C4-2B (cell line): ENCODE data around the gene ARPC4.

Source experiments
- ZFX ChIP-seq: fragments of 450-650 bp; IDR thresholded peaks from 2 replicates; pipeline ENCODE4 v1.6.1; 2017
- TF ChIP-seq, protein P1 (sequence below): fragments of 450-650 bp; conservative IDR thresholded peaks from 2 replicates; pipeline ENCODE4 v1.5.1; 2017; ENCODE audit warnings: mild to moderate bottlenecking

DNA sequence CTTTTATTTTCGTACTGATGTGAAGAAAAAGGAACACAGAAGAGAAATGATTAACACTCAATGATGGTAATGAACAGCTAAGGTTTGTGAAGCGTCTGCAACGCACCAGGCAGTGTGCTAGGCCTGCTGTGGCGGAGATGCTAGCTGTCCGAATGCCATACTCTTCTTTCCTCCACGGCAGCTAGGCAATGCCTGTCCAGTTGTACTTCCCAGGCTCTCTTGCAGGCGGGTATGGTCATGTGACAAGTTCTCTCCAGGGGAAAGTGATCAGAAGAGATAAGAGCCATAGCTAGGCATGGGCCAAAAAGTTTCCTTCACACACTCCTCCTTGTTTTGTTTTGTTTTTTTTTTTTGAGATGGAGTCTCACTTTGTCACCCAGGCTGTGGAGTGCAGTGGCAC, 7.3 kb upstream of the ARPC4 start:
- TF ChIP-seq, protein P1, sequence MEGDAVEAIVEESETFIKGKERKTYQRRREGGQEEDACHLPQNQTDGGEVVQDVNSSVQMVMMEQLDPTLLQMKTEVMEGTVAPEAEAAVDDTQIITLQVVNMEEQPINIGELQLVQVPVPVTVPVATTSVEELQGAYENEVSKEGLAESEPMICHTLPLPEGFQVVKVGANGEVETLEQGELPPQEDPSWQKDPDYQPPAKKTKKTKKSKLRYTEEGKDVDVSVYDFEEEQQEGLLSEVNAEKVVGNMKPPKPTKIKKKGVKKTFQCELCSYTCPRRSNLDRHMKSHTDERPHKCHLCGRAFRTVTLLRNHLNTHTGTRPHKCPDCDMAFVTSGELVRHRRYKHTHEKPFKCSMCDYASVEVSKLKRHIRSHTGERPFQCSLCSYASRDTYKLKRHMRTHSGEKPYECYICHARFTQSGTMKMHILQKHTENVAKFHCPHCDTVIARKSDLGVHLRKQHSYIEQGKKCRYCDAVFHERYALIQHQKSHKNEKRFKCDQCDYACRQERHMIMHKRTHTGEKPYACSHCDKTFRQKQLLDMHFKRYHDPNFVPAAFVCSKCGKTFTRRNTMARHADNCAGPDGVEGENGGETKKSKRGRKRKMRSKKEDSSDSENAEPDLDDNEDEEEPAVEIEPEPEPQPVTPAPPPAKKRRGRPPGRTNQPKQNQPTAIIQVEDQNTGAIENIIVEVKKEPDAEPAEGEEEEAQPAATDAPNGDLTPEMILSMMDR, result no peak
- no peak for TF ChIP-seq ZFX
